ENCODE data around the gene DNAI1. TPM values are rescaled to one million over a fixed set of nuclear protein-coding genes. Genes with fewer than 3 reads are reported as not detected.

Gene DNAI1
- total RNA-seq, 1 donor from 2014 or later: not detected

GRCh38 chr9:34518896-34519295, 60.3 kb downstream of the DNAI1 start:
- DNase-seq: no peak
- Histone ChIP-seq H3K4me1 (peaks cover 11% of the 10 kb centered on the region), H3K9me3 (replicated peaks) (no peaks in the 10 kb centered on the region), H3K36me3 (no peaks in the 10 kb centered on the region), H3K4me3 (no peak overlapping the region), H3K27ac (replicated peaks) (no peak overlapping the region), H3K27me3 (ENCODE audit: low read depth) (no peaks in the 10 kb centered on the region)
- no peak for TF ChIP-seq CTCF (IDR thresholded peaks at IDR 0.05; ENCODE audit: borderline replicate concordance)
- intact Hi-C loops (cut with micrococcal nuclease): no loop called here

- H3K4me1 ChIP-seq: peaks cover 11% of the 10 kb centered on the region
- H3K9me3 ChIP-seq (replicated peaks): no peaks in the 10 kb centered on the region
- H3K4me3 ChIP-seq: no peak overlapping the region
- intact Hi-C loops (cut with micrococcal nuclease): no loop called here
- TF ChIP-seq CTCF (IDR thresholded peaks at IDR 0.05; ENCODE audit: borderline replicate concordance): no peak
- no peak for DNase-seq
- no peaks in the 10 kb centered on the region for H3K36me3 ChIP-seq
- H3K27me3 ChIP-seq (ENCODE audit: low read depth): no peaks in the 10 kb centered on the region
- H3K27ac ChIP-seq (replicated peaks): no peak overlapping the region
Measured at GRCh38 chr9:34519321-34520020, 60.9 kb downstream of the DNAI1 start.

- TF ChIP-seq CTCF (IDR thresholded peaks at IDR 0.05; ENCODE audit: borderline replicate concordance): no peak
Measured at GRCh38 chr9:34520096-34520495, 61.5 kb downstream of the DNAI1 start.

GRCh38 chr9:34520505-34521385, 62.1 kb downstream of the DNAI1 start:
- no peak for DNase-seq
- intact Hi-C loops (cut with micrococcal nuclease): no loop called here
- H3K9me3 ChIP-seq (replicated peaks): no peaks in the 10 kb centered on the region
- H3K27ac ChIP-seq (replicated peaks): no peak overlapping the region
- peaks cover 11% of the 10 kb centered on the region for H3K4me1 ChIP-seq
- H3K36me3 ChIP-seq: no peaks in the 10 kb centered on the region
- no peak overlapping the region for H3K4me3 ChIP-seq
- TF ChIP-seq CTCF (IDR thresholded peaks at IDR 0.05; ENCODE audit: borderline replicate concordance): no peak
- no peaks in the 10 kb centered on the region for H3K27me3 ChIP-seq (ENCODE audit: low read depth)

More at GRCh38 chr9:34520096-34520495, 61.5 kb downstream of the DNAI1 start:
- H3K27ac ChIP-seq (replicated peaks): no peak overlapping the region
- no peaks in the 10 kb centered on the region for H3K27me3 ChIP-seq (ENCODE audit: low read depth)
- H3K9me3 ChIP-seq (replicated peaks): no peaks in the 10 kb centered on the region
- no peaks in the 10 kb centered on the region for H3K36me3 ChIP-seq
- intact Hi-C loops (cut with micrococcal nuclease): no loop called here
- H3K4me1 ChIP-seq: peaks cover 11% of the 10 kb centered on the region
- H3K4me3 ChIP-seq: no peak overlapping the region
- no peak for DNase-seq

- H3K27ac ChIP-seq (replicated peaks): no peak overlapping the region
- H3K27me3 ChIP-seq (ENCODE audit: low read depth): no peaks in the 10 kb centered on the region
- H3K36me3 ChIP-seq: no peaks in the 10 kb centered on the region
- DNase-seq: no peak
- H3K4me1 ChIP-seq: peaks cover 11% of the 10 kb centered on the region
- no peaks in the 10 kb centered on the region for H3K9me3 ChIP-seq (replicated peaks)
- intact Hi-C loops (cut with micrococcal nuclease): no loop called here
- no peak overlapping the region for H3K4me3 ChIP-seq
- no peak for TF ChIP-seq CTCF (IDR thresholded peaks at IDR 0.05; ENCODE audit: borderline replicate concordance)
Measured at GRCh38 chr9:34521406-34522045, 62.9 kb downstream of the DNAI1 start.
